ENCODE measurements around the gene ASB10.

ASB10 gene

GRCh38 chr7:151177310-151177709, 9.7 kb downstream of the ASB10 start:
- H3K4me1 ChIP-seq (ENCODE audit: control insufficient read depth, insufficient read depth, low read length): no peaks in the 10 kb centered on the region
- H3K4me3 ChIP-seq (ENCODE audit: low read length): no peak overlapping the region
- H3K9ac ChIP-seq (ENCODE audit: low read length): no peak overlapping the region
- H3K27ac ChIP-seq (ENCODE audit: low read depth, low read length): no peak overlapping the region
- no peaks in the 10 kb centered on the region for H3K27me3 ChIP-seq (ENCODE audit: control insufficient read depth, insufficient read depth, low read length)
- H3K36me3 ChIP-seq (ENCODE audit: control insufficient read depth, insufficient read depth, low read length): no peaks in the 10 kb centered on the region

- Histone ChIP-seq H3K9ac (ENCODE audit: low read length) (no peak overlapping the region), H3K27me3 (ENCODE audit: control insufficient read depth, insufficient read depth, low read length) (no peaks in the 10 kb centered on the region), H3K27ac (ENCODE audit: low read depth, low read length) (no peak overlapping the region), H3K4me3 (ENCODE audit: low read length) (no peak overlapping the region), H3K4me1 (ENCODE audit: control insufficient read depth, insufficient read depth, low read length) (no peaks in the 10 kb centered on the region), H3K36me3 (ENCODE audit: control insufficient read depth, insufficient read depth, low read length) (no peaks in the 10 kb centered on the region)
Observed at GRCh38 chr7:151176401-151176800, 10.6 kb downstream of the ASB10 start.

DNA sequence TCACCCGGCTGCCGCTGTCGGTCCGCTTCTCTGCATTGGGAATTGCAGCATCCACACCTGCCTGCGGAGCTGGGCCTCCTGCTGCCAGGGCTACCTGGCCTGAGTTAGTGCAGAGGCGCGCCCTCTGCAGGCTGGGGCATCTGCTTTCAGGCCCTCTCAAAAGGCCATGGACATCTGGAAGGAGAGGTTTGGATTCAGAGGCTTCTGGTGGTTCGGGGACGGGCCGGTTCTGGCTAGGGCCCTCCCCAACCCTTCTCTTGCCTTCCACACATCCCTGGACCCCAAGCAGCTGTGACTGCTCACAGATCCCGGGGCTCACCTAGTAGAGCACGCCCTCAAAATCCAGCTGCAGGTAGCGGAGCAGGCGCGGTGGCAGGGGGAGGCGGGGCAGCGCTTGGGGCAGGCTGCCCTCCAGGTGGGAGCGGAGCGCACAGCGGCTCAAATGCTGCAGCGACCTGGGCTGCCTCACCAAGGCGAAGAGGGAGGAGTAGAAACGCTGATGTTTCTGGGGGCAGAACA, 11.2 kb downstream of the ASB10 start:
- no peak overlapping the region for H3K4me3 ChIP-seq (ENCODE audit: low read length)
- no peaks in the 10 kb centered on the region for H3K4me1 ChIP-seq (ENCODE audit: control insufficient read depth, insufficient read depth, low read length)
- no peak overlapping the region for H3K27ac ChIP-seq (ENCODE audit: low read depth, low read length)
- H3K27me3 ChIP-seq (ENCODE audit: control insufficient read depth, insufficient read depth, low read length): no peaks in the 10 kb centered on the region
- H3K9ac ChIP-seq (ENCODE audit: low read length): no peak overlapping the region
- no peaks in the 10 kb centered on the region for H3K36me3 ChIP-seq (ENCODE audit: control insufficient read depth, insufficient read depth, low read length)

DNA sequence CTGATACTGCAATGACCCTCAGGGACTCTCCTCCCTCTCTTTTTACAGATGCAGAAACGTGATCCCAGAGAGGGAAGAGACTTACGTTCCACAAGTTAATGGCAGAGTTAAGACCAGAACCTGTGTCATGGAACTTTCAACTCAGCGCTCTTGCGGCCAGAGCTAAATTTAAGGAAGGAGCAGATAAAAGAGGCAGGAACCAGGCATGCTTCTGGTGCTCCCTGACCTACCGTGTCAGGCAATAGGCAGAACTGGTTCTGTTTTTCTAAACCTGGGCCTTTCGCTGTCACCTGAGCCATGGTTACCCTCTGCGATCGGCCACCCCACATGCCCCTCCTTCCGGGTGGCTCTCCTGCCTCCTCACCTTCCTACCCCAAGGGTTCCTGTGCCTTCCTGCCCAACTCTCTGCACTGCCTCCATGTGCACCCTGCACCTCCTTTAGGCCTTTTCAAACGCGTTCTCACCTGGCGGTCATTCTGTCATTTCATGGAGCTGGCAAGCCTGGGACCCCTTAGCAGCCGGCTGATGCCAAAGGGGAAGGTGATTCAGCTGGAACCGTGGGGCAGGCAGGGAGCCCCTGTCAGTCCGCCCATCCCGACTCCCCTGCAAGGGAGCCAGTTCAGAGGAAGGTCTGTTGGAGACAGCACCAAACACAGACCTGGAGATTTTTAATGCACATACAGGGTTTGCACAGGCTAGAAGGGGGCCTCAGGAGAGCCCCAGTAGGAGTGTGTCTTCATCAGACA, 11.8 kb downstream of the ASB10 start:
- H3K4me3 ChIP-seq (ENCODE audit: low read length): no peak overlapping the region
- H3K36me3 ChIP-seq (ENCODE audit: control insufficient read depth, insufficient read depth, low read length): no peaks in the 10 kb centered on the region
- no peak overlapping the region for H3K27ac ChIP-seq (ENCODE audit: low read depth, low read length)
- no peaks in the 10 kb centered on the region for H3K27me3 ChIP-seq (ENCODE audit: control insufficient read depth, insufficient read depth, low read length)
- no peak overlapping the region for H3K9ac ChIP-seq (ENCODE audit: low read length)
- no peaks in the 10 kb centered on the region for H3K4me1 ChIP-seq (ENCODE audit: control insufficient read depth, insufficient read depth, low read length)

GRCh38 chr7:151174246-151175046, 12.6 kb downstream of the ASB10 start:
- Histone ChIP-seq H3K27me3 (ENCODE audit: control insufficient read depth, insufficient read depth, low read length) (no peaks in the 10 kb centered on the region), H3K4me3 (ENCODE audit: low read length) (no peak overlapping the region), H3K4me1 (ENCODE audit: control insufficient read depth, insufficient read depth, low read length) (no peaks in the 10 kb centered on the region), H3K27ac (ENCODE audit: low read depth, low read length) (no peak overlapping the region), H3K9ac (ENCODE audit: low read length) (no peak overlapping the region), H3K36me3 (ENCODE audit: control insufficient read depth, insufficient read depth, low read length) (no peaks in the 10 kb centered on the region)

DNA sequence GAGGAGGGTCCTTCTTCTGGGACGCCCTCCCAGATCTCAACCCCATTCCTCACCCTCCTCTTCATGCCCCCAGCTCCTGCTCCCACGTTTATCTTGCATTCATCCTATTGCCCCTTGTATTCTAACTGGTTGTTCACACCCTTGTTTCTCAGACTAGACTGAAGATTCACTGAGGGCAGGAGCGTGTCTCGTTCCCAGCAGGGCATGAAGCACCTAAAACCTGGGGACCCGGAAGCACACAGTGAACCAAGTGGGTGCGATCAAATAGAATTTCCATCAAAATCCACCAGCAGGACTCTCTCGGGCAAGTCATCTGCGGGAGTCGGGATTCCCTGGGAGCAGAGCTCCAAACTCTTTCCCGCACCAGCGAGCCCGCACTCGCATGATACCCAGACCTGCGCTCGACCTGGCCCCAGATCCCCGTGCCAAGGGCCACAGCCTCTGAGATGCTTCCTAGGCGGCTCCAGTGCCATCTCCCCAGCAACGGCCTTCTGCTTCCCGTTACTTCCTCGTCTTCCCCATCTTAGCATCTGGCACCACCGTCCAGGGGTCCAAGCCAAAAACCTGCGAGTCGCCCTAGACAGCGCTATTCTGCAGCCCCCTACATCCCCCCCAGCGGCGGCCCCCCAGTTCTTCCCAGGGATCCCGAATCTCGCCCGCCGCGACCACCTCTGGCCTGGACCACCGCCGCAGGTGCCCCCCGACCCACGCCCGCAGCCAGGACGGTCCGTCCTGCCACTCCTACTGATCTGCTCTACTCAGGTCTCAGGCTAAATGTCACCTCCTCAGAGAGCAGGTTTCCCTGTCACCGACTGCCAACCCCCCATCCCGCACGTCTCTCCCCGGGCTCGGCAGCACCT, 13.4 kb downstream of the ASB10 start:
- Histone ChIP-seq H3K4me1 (ENCODE audit: control insufficient read depth, insufficient read depth, low read length) (no peaks in the 10 kb centered on the region), H3K27ac (ENCODE audit: low read depth, low read length) (no peak overlapping the region), H3K36me3 (ENCODE audit: control insufficient read depth, insufficient read depth, low read length) (no peaks in the 10 kb centered on the region), H3K9ac (ENCODE audit: low read length) (no peak overlapping the region), H3K27me3 (ENCODE audit: control insufficient read depth, insufficient read depth, low read length) (peaks cover 3% of the 10 kb centered on the region), H3K4me3 (ENCODE audit: low read length) (no peak overlapping the region)

DNA sequence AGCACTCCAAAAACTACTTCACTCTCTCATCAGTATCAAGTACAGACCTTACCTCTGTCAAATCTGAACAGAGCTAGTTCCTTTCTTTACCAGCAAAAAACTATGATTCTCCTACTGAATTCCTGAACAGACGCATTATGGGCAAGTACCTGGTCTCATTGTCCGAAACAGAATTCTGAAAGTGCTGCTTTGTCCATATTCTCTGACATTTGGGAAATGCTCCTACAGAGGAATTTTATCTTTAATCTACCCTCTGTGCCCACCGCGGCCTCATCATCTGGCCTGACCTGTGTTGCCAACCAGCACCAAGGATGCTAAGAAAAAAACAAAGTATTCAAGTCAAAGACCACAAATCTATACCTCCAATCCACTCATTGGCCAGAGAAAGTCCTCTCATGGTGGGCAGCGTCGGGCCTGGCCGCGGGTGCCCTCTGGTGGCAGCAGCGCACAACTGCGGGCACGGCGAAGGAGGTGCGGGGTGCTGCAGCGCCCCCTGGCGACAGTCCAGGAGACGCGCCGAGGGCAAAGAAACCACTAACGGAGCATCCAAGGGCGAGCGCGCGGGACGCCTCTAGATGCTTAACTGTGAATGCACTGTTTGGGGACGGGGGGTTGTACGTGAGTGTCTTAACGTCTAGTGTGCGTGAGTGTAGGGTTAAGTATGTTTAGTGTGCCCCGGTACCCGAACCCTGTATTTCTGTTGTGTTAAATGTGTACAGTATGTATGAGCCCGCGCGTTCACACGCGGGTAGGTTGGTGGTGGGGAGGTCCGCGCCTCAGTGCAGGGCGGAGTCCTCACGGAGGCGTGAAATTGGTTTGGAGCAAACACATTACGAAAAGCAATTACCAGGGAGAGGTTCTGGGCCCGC, 14.5 kb downstream of the ASB10 start:
- no peaks in the 10 kb centered on the region for H3K36me3 ChIP-seq (ENCODE audit: control insufficient read depth, insufficient read depth, low read length)
- H3K4me1 ChIP-seq (ENCODE audit: control insufficient read depth, insufficient read depth, low read length): no peaks in the 10 kb centered on the region
- H3K4me3 ChIP-seq (ENCODE audit: low read length): no peak overlapping the region
- no peak overlapping the region for H3K27ac ChIP-seq (ENCODE audit: low read depth, low read length)
- H3K27me3 ChIP-seq (ENCODE audit: control insufficient read depth, insufficient read depth, low read length): peaks cover 11% of the 10 kb centered on the region
- H3K9ac ChIP-seq (ENCODE audit: low read length): no peak overlapping the region

DNA sequence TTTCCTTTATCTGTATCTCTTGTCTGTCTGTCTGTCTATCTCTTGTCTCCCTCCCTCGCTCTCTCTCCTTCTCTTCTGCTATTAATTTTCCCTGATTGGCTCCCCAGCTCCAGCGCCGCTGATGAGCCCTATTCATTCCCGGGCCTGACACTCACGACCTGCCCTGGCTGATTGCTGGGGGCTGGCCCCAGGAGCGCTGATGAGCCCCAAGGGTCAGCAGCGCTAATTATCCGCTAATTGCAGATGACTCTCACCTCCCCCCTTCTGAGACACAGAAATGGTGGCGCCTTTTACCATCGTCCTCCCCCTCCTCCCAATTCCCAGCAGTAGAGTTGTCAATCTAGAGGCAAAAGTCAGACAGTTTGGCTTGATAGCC, 18.3 kb downstream of the ASB10 start:
- peaks cover 25% of the 10 kb centered on the region for H3K27me3 ChIP-seq (ENCODE audit: control insufficient read depth, insufficient read depth, low read length)
- H3K4me1 ChIP-seq (ENCODE audit: control insufficient read depth, insufficient read depth, low read length): no peaks in the 10 kb centered on the region
- H3K27ac ChIP-seq (ENCODE audit: low read depth, low read length): no peak overlapping the region
- no peak overlapping the region for H3K4me3 ChIP-seq (ENCODE audit: low read length)
- H3K9ac ChIP-seq (ENCODE audit: low read length): no peak overlapping the region
- H3K36me3 ChIP-seq (ENCODE audit: control insufficient read depth, insufficient read depth, low read length): no peaks in the 10 kb centered on the region

DNA sequence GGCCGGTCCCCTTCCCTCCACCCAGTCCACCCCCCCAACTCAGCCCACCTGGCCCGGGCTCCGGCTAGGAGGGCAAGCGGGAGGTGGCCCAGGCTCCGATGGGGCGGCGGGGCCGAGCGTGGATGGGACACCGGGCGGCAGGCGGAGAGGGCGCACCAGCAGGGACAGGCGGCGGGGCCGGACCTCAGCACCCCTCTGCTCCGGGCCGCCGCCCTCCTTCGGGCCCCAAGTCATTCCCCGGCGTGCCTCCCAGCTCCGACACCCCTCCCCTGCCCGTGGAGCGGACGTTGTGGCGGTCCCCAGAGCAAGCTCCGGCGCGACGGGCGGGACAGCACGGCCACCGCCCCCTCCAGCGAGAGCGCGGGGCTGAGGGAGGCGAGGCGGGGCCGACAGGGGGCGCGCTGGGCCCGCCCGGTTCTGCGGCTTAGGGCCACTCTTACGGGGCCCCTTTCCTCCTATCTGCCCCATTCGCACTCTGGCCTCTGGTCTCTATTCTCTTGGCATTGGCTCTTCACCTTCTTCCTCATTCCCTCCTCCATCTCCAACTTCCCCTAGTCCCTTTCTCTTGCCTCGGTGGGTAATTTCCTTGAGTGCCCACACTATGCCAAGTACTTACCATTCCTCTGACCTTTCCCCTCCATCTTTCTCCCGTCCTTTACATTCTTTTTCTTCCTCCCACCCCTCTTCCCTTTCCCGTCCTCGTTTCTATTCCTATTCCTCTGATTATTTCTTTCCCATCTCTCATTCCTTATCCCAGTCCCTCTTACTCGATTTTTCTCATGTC, 18.9 kb downstream of the ASB10 start:
- Histone ChIP-seq H3K27ac (ENCODE audit: low read depth, low read length) (no peak overlapping the region), H3K27me3 (ENCODE audit: control insufficient read depth, insufficient read depth, low read length) (peaks cover 26% of the 10 kb centered on the region), H3K36me3 (ENCODE audit: control insufficient read depth, insufficient read depth, low read length) (no peaks in the 10 kb centered on the region), H3K4me3 (ENCODE audit: low read length) (peak overlapping the region; percentile 50), H3K4me1 (ENCODE audit: control insufficient read depth, insufficient read depth, low read length) (no peaks in the 10 kb centered on the region), H3K9ac (ENCODE audit: low read length) (no peak overlapping the region)

DNA sequence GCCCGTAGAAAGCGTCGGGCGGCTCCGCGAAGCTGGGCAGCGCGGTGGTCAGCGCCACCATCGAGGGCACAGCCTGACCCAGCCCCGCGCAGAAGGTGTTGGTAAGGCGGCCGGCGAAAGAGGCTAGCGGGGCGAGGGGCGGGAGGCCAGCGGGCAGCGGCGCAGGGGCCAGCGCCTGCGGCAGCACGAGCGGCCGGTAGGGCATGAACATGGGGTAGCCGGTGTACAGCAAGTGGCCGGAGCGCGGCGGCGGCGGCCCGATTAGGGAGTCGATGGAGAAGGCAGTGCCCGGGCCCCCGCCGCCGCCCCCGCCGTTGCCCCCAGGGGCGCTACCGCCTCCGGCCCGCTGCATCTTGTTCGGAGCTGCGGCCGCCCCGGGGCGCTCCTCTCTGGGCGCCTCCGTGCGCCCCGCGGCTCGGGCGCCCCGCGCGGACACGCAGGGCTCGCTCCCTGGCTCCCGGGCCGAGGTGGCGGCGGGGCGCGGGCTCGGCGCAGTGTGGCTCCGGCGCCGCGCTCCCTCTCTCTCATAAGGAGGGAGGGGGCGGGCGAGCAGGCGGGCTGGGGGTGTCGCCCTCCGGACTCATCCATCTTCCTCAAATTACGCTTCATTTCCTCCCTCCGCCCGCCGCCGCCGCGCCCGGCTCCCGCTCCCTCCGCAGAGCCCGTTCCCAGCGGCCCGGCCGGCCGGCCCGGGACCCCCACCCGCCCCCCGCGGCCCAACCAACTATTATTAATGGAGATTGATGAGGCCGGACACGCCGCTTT, 19.7 kb downstream of the ASB10 start, which contains the start of gene GBX1:
Gene GBX1 (minus strand): TSS at position 498 of the 765 bp plus-strand sequence. CDS start 146 bp downstream, at position 352.
- Histone ChIP-seq H3K36me3 (ENCODE audit: control insufficient read depth, insufficient read depth, low read length) (no peaks in the 10 kb centered on the region), H3K4me1 (ENCODE audit: control insufficient read depth, insufficient read depth, low read length) (no peaks in the 10 kb centered on the region), H3K9ac (ENCODE audit: low read length) (no peak within 1 kb of the TSS), H3K27ac (ENCODE audit: low read depth, low read length) (no peak within 1 kb of the TSS), H3K27me3 (ENCODE audit: control insufficient read depth, insufficient read depth, low read length) (peaks cover 27% of the 10 kb centered on the region), H3K4me3 (ENCODE audit: low read length) (peak within 1 kb of the TSS; percentile 50)

Data from rectal smooth muscle tissue (tissue), 1 donor.